ENCODE results near the gene CEP170. TPM values are rescaled to one million over a fixed set of nuclear protein-coding genes. Genes with fewer than 3 reads are reported as not detected.
A peak's percentile ranks its signal among the peaks of the same experiment; 100 is the strongest.
"Not testable (repeated sequence)": the region's sequence is repeated elsewhere in the genome, so short reads cannot be mapped to it uniquely, and the experiment has no call there.

CEP170 gene
- polyA plus RNA-seq, 1 experiment, result 108 TPM

DNA sequence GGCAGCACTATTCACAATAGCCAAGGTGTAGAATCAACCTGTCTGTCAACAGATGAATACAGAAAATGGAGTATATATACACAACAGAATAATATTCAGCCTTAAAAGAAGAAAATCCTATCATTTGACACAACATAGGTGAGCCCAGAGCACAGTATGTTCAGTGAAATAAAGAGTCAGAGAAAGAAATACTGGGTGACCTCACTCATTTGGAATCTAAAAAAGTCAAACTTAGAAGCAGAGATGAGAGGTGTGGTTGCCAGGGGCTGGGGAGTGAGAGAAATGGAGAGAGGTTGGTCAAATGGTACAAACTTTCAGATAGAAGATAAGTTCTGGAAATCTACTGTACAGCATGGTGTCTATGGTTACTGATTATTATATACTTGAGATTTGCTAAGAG is 150.0 kb downstream of the CEP170 start:
- POLR2A ChIA-PET; H3K27ac ChIP-seq (ENCODE audit: low read depth, low read length); H3K27me3 ChIP-seq (ENCODE audit: control insufficient read depth, insufficient read depth, low read length); H3K9me3 ChIP-seq (ENCODE audit: control insufficient read depth, insufficient read depth, low read length); CTCF ChIA-PET; DNase-seq (ENCODE audit: low read depth, low spot score); H3K4me3 ChIP-seq (ENCODE audit: low read depth, low read length): not testable (repeated sequence)

- H3K27me3 ChIP-seq (ENCODE audit: control insufficient read depth, insufficient read depth, low read length); POLR2A ChIA-PET; CTCF ChIA-PET; H3K27ac ChIP-seq (ENCODE audit: low read depth, low read length); H3K4me3 ChIP-seq (ENCODE audit: low read depth, low read length); DNase-seq (ENCODE audit: low read depth, low spot score); H3K9me3 ChIP-seq (ENCODE audit: control insufficient read depth, insufficient read depth, low read length): not testable (repeated sequence)
These were observed 150.6 kb downstream of the CEP170 start for GRCh38 chr1:243104452-243104851.

GRCh38 chr1:243101551-243102050 is 153.5 kb downstream of the CEP170 start:
- POLR2A ChIA-PET; CTCF ChIA-PET; H3K9me3 ChIP-seq (ENCODE audit: control insufficient read depth, insufficient read depth, low read length); H3K27me3 ChIP-seq (ENCODE audit: control insufficient read depth, insufficient read depth, low read length); H3K27ac ChIP-seq (ENCODE audit: low read depth, low read length); DNase-seq (ENCODE audit: low read depth, low spot score): not testable (repeated sequence)
- H3K4me3 ChIP-seq (ENCODE audit: low read depth, low read length), result peak overlapping the region; percentile 43

GRCh38 chr1:243087368-243087767 is 167.7 kb downstream of the CEP170 start:
- DNase-seq (ENCODE audit: low read depth, low spot score); H3K27me3 ChIP-seq (ENCODE audit: control insufficient read depth, insufficient read depth, low read length); CTCF ChIA-PET; H3K27ac ChIP-seq (ENCODE audit: low read depth, low read length); H3K9me3 ChIP-seq (ENCODE audit: control insufficient read depth, insufficient read depth, low read length); H3K4me3 ChIP-seq (ENCODE audit: low read depth, low read length); POLR2A ChIA-PET: not testable (repeated sequence)

Small RNAs within 50 kb of the gene (small RNA-seq; reads per million reads assigned to genes)
- not detected for gene RNU6-747P (ENCODE audit: insufficient read length, low read depth)

Other genes starting within 250 kb of the CEP170 start
- 29.9 and 34.1 TPM in 2 replicates for gene SDCCAG8, start 760 bp upstream of the CEP170 start, polyA plus RNA-seq (2011; rRNA removed)